ENCODE measurements around the gene DYNC1I1. TPM values are rescaled to one million over a fixed set of nuclear protein-coding genes. Genes with fewer than 3 reads are reported as not detected.

Gene DYNC1I1
- total RNA-seq, 1 experiment from 2014 or later = not detected

DNA sequence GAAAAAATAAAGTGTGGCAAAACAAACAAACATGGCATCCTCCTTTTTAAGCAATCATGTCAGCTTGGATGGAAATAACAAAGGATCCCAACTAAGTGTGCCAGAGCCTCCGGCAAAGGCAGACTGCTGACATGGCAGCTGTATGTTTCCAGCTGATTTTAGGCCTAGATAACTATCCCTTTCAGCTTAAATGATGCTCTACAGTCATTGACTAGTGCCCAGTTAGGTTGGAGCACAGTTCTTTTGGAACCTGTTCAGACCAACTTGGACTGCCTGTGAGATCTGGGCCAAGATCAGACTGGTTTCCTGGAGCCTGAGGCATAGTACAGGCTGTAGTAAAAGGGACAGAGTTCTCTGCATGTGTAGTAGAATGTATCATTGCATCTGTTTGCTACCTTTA, 128.7 kb downstream of the DYNC1I1 start:
- POLR2A ChIA-PET = no interaction called here

DNA sequence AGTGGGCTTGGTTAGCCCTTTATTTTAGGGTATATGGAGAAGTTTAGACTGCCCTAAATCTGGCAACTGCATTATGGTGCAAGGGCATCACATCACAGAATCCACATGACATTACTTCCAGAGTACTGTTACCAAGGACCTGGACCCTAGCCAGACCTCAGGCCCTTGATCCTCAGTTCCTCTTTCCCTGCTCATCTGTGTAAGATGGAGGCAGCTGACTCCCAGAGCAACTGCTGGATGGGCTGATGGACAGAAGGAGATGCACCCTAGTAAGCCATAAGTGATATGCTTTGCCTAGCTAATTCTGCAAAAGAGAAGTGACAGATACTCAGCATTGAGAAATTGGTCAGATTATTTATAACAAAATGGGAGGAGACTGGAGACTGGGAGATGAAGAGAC, 131.7 kb downstream of the DYNC1I1 start:
- POLR2A ChIA-PET = no interaction called here
- H3K36me3 Mint-ChIP-seq (ENCODE audit: insufficient read depth, unreplicated experiment) = no peaks in the 10 kb centered on the region
- BruUV-seq (replicated peaks) = no TSS peak
- CTCF ChIA-PET = interaction anchor here (0.8 to 2.8 kb wide), 4 partner anchors 12 to 373 kb away, joined by 3 to 8 read pairs (median 6); no protein-coding TSS in a partner anchor
- intact Hi-C loops (cut with micrococcal nuclease) = no loop called here
- no peaks in the 10 kb centered on the region for H3K9me3 Mint-ChIP-seq (ENCODE audit: unreplicated experiment)
- H3K4me1 Mint-ChIP-seq (ENCODE audit: insufficient read depth, unreplicated experiment) = no peaks in the 10 kb centered on the region
- DNase-seq (ENCODE audit: unreplicated experiment) = no peak
- no peak overlapping the region for H3K27ac Mint-ChIP-seq (ENCODE audit: low read depth, unreplicated experiment)
- no peak overlapping the region for H3K4me3 Mint-ChIP-seq (ENCODE audit: unreplicated experiment)
- TF ChIP-seq, protein P1, sequence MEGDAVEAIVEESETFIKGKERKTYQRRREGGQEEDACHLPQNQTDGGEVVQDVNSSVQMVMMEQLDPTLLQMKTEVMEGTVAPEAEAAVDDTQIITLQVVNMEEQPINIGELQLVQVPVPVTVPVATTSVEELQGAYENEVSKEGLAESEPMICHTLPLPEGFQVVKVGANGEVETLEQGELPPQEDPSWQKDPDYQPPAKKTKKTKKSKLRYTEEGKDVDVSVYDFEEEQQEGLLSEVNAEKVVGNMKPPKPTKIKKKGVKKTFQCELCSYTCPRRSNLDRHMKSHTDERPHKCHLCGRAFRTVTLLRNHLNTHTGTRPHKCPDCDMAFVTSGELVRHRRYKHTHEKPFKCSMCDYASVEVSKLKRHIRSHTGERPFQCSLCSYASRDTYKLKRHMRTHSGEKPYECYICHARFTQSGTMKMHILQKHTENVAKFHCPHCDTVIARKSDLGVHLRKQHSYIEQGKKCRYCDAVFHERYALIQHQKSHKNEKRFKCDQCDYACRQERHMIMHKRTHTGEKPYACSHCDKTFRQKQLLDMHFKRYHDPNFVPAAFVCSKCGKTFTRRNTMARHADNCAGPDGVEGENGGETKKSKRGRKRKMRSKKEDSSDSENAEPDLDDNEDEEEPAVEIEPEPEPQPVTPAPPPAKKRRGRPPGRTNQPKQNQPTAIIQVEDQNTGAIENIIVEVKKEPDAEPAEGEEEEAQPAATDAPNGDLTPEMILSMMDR (IDR thresholded peaks at IDR 0.05; ENCODE audit: unreplicated experiment) = no peak
- H3K27me3 Mint-ChIP-seq (ENCODE audit: insufficient read depth, unreplicated experiment) = peaks cover 35% of the 10 kb centered on the region

More for the DNA sequence above, 128.7 kb downstream of the DYNC1I1 start:
- Mint-ChIP-seq H3K4me1 (ENCODE audit: insufficient read depth, unreplicated experiment) (no peaks in the 10 kb centered on the region), H3K4me3 (ENCODE audit: unreplicated experiment) (no peak overlapping the region), H3K9me3 (ENCODE audit: unreplicated experiment) (no peaks in the 10 kb centered on the region), H3K27ac (ENCODE audit: low read depth, unreplicated experiment) (no peak overlapping the region), H3K36me3 (ENCODE audit: insufficient read depth, unreplicated experiment) (no peaks in the 10 kb centered on the region), H3K27me3 (ENCODE audit: insufficient read depth, unreplicated experiment) (peaks cover 12% of the 10 kb centered on the region)
- intact Hi-C loops (cut with micrococcal nuclease) = no loop called here
- CTCF ChIA-PET = interaction anchor here (0.6 to 1.7 kb wide), 2 partner anchors 13 to 1757 kb away, joined by 3 to 5 read pairs; no protein-coding TSS in a partner anchor
- BruUV-seq (replicated peaks) = no TSS peak
- TF ChIP-seq, protein P1 (IDR thresholded peaks at IDR 0.05; ENCODE audit: unreplicated experiment) = no peak
- no peak for DNase-seq (ENCODE audit: unreplicated experiment)

DNA sequence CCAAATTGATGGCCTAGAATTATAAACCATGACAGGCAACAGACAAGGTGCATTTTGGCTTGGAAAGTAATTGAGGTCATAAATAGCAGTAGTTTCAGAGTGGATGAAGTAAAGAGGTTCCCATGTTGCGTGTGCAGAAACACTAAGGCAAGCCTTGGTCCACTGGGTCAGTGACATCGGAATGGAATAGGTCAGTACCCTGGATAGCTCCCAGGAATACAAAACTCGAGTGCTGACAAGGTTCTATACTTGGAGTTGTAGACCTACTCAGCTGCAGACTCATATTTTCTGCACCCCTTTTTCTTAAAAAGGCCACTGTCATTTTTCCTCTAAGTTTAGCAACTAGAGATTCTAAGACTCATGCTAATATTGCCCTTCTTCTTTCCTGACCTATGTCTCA, 132.8 kb downstream of the DYNC1I1 start:
- H3K9me3 Mint-ChIP-seq (ENCODE audit: unreplicated experiment) = no peaks in the 10 kb centered on the region
- H3K36me3 Mint-ChIP-seq (ENCODE audit: insufficient read depth, unreplicated experiment) = no peaks in the 10 kb centered on the region
- TF ChIP-seq, protein P1 (IDR thresholded peaks at IDR 0.05; ENCODE audit: unreplicated experiment) = no peak
- intact Hi-C loops (cut with micrococcal nuclease) = no loop called here
- H3K4me3 Mint-ChIP-seq (ENCODE audit: unreplicated experiment) = no peak overlapping the region
- no peaks in the 10 kb centered on the region for H3K4me1 Mint-ChIP-seq (ENCODE audit: insufficient read depth, unreplicated experiment)
- peak; percentile 26 for DNase-seq (ENCODE audit: unreplicated experiment)
- BruUV-seq (replicated peaks) = no TSS peak
- ChIA-PET CTCF (interaction anchor here (0.7 to 3.8 kb wide), 4 partner anchors 11 to 1134 kb away, joined by 3 to 25 read pairs (median 6); no protein-coding TSS in a partner anchor), POLR2A (no interaction called here)
- H3K27ac Mint-ChIP-seq (ENCODE audit: low read depth, unreplicated experiment) = no peak overlapping the region
- H3K27me3 Mint-ChIP-seq (ENCODE audit: insufficient read depth, unreplicated experiment) = peaks cover 41% of the 10 kb centered on the region

DNA sequence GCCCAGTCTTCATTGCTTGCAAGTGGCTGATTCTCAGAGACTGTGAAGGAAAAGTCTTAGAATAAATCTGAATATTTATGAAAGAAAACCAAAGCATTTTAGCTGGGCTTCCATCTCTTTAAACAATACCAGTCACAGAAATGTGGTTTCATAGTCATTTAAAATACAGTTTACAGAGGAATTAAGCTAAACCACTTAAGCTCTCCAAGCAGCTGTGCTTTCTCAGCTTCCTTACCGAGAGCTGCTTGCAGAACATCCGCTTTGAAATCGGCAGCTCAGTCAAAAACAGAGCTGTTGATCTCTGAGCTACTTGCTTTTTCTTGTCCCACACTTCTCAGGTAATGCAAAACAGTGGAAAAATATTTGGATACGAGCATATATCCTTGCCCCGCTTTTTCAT, 134.5 kb downstream of the DYNC1I1 start:
- no peaks in the 10 kb centered on the region for H3K9me3 Mint-ChIP-seq (ENCODE audit: unreplicated experiment)
- H3K4me1 Mint-ChIP-seq (ENCODE audit: insufficient read depth, unreplicated experiment) = no peaks in the 10 kb centered on the region
- peaks cover 50% of the 10 kb centered on the region for H3K27me3 Mint-ChIP-seq (ENCODE audit: insufficient read depth, unreplicated experiment)
- no peak overlapping the region for H3K4me3 Mint-ChIP-seq (ENCODE audit: unreplicated experiment)
- CTCF ChIA-PET = interaction anchor here (3.8 kb wide), 1 partner anchor 10 kb away, joined by 25 read pairs; no protein-coding TSS in a partner anchor
- intact Hi-C loops (cut with micrococcal nuclease) = no loop called here
- POLR2A ChIA-PET = no interaction called here
- H3K36me3 Mint-ChIP-seq (ENCODE audit: insufficient read depth, unreplicated experiment) = no peaks in the 10 kb centered on the region
- BruUV-seq (replicated peaks) = no TSS peak
- no peak overlapping the region for H3K27ac Mint-ChIP-seq (ENCODE audit: low read depth, unreplicated experiment)
- TF ChIP-seq, protein P1 (IDR thresholded peaks at IDR 0.05; ENCODE audit: unreplicated experiment) = no peak
- DNase-seq (ENCODE audit: unreplicated experiment) = no peak

All from MCF 10A (cell line).